ENCODE results near the gene TBC1D2. TPM values are rescaled to one million over a fixed set of nuclear protein-coding genes. Genes with fewer than 3 reads are reported as not detected.

Gene TBC1D2
- total RNA-seq, 1 donor from 2014 or later, result 2.7 TPM

- H3K4me3 Mint-ChIP-seq, result no peak overlapping the region
- H3K4me1 Mint-ChIP-seq, result no peaks in the 10 kb centered on the region
- intact Hi-C loops (cut with micrococcal nuclease), result no loop called here
- H3K27ac Mint-ChIP-seq, result no peak overlapping the region
- no peak for TF ChIP-seq CTCF (IDR thresholded peaks at IDR 0.05)
- H3K27me3 Mint-ChIP-seq, result no peaks in the 10 kb centered on the region
- ChIA-PET POLR2A (interaction anchor here (0.7 to 1.2 kb wide), 2 partner anchors 14 to 21 kb away, joined by 3 to 8 read pairs; partner anchors contain the start of gene TBC1D2), CTCF (interaction anchor here (0.9 kb wide), 1 partner anchor 37 kb away, joined by 4 read pairs; no protein-coding TSS in a partner anchor)
- H3K9me3 Mint-ChIP-seq, result no peaks in the 10 kb centered on the region
- ATAC-seq (ENCODE audit: low read depth) (no peak), DNase-seq (no peak)
- peaks cover 3% of the 10 kb centered on the region for H3K36me3 Mint-ChIP-seq (ENCODE audit: low read depth)
These were observed 13.8 kb downstream of the TBC1D2 start for GRCh38 chr9:98241357-98242300.

- no peaks in the 10 kb centered on the region for H3K9me3 Mint-ChIP-seq
- ATAC-seq (ENCODE audit: low read depth) (no peak), DNase-seq (no peak)
- no peaks in the 10 kb centered on the region for H3K27me3 Mint-ChIP-seq
- TF ChIP-seq CTCF (IDR thresholded peaks at IDR 0.05), result no peak
- ChIA-PET POLR2A (no interaction called here), CTCF (no interaction called here)
- no peak overlapping the region for H3K27ac Mint-ChIP-seq
- peaks cover 3% of the 10 kb centered on the region for H3K36me3 Mint-ChIP-seq (ENCODE audit: low read depth)
- no peak overlapping the region for H3K4me3 Mint-ChIP-seq
- intact Hi-C loops (cut with micrococcal nuclease), result no loop called here
- H3K4me1 Mint-ChIP-seq, result no peaks in the 10 kb centered on the region
These were observed 15.0 kb downstream of the TBC1D2 start for GRCh38 chr9:98240475-98240874.

- H3K4me3 Mint-ChIP-seq, result no peak overlapping the region
- intact Hi-C loops (cut with micrococcal nuclease), result no loop called here
- H3K27ac Mint-ChIP-seq, result no peak overlapping the region
- ATAC-seq (ENCODE audit: low read depth) (no peak), DNase-seq (no peak)
- TF ChIP-seq CTCF (IDR thresholded peaks at IDR 0.05), result no peak
- no peaks in the 10 kb centered on the region for H3K9me3 Mint-ChIP-seq
- H3K36me3 Mint-ChIP-seq (ENCODE audit: low read depth), result peaks cover 8% of the 10 kb centered on the region
- no peaks in the 10 kb centered on the region for H3K4me1 Mint-ChIP-seq
- ChIA-PET CTCF (interaction anchor here (0.7 kb wide), 1 partner anchor 280 kb away, joined by 3 read pairs; no protein-coding TSS in a partner anchor), POLR2A (interaction anchor here (0.7 kb wide), 1 partner anchor 540 kb away, joined by 4 read pairs; no protein-coding TSS in a partner anchor)
- H3K27me3 Mint-ChIP-seq, result no peaks in the 10 kb centered on the region
These were observed 18.5 kb downstream of the TBC1D2 start for GRCh38 chr9:98236901-98237487.

- Mint-ChIP-seq H3K27me3 (no peaks in the 10 kb centered on the region), H3K9me3 (no peaks in the 10 kb centered on the region), H3K4me1 (peaks cover 2% of the 10 kb centered on the region), H3K36me3 (ENCODE audit: low read depth) (peaks cover 9% of the 10 kb centered on the region), H3K4me3 (no peak overlapping the region), H3K27ac (no peak overlapping the region)
- no peak for ATAC-seq (ENCODE audit: low read depth)
- POLR2A ChIA-PET, result no interaction called here
- DNase-seq, result no peak
- TF ChIP-seq CTCF (IDR thresholded peaks at IDR 0.05), result no peak
- intact Hi-C loops (cut with micrococcal nuclease), result no loop called here
- CTCF ChIA-PET, result interaction anchor here (1.1 kb wide), 1 partner anchor 29 kb away, joined by 3 read pairs; no protein-coding TSS in a partner anchor
These were observed 20.3 kb downstream of the TBC1D2 start for GRCh38 chr9:98235126-98235525.

- TF ChIP-seq CTCF (IDR thresholded peaks at IDR 0.05), result no peak
- Mint-ChIP-seq H3K9me3 (no peaks in the 10 kb centered on the region), H3K36me3 (ENCODE audit: low read depth) (peaks cover 15% of the 10 kb centered on the region), H3K4me3 (no peak overlapping the region), H3K27ac (no peak overlapping the region), H3K27me3 (no peaks in the 10 kb centered on the region), H3K4me1 (peaks cover 2% of the 10 kb centered on the region)
- intact Hi-C loops (cut with micrococcal nuclease), result no loop called here
- DNase-seq (no peak), ATAC-seq (ENCODE audit: low read depth) (no peak)
- ChIA-PET POLR2A (no interaction called here), CTCF (no interaction called here)
These were observed 21.1 kb downstream of the TBC1D2 start for GRCh38 chr9:98234245-98234825.
